ENCODE measurements around the gene UBN1. TPM values are rescaled to one million over a fixed set of nuclear protein-coding genes. Genes with fewer than 3 reads are reported as not detected.

Gene UBN1
- total RNA-seq, 1 donor from 2014 or later = 36.6 TPM

GRCh38 chr16:4931381-4931780 is 84.1 kb downstream of the UBN1 start:
- Histone ChIP-seq H3K27ac (no peak overlapping the region), H3K9me3 (peaks cover 6% of the 10 kb centered on the region), H3K36me3 (no peaks in the 10 kb centered on the region), H3K27me3 (peaks cover under 1% of the 10 kb centered on the region), H3K4me1 (peaks cover 16% of the 10 kb centered on the region), H3K4me3 (no peak overlapping the region)
- no peak for DNase-seq
- intact Hi-C loops (cut with DNase I) = no loop called here
- ATAC-seq = no peak
- no peak for TF ChIP-seq CTCF (IDR thresholded peaks at IDR 0.05)

Other genes with a start within 250 kb of the UBN1 start
- 35.5 TPM for gene UBALD1, start 232.6 kb upstream of the UBN1 start, total RNA-seq
- 81.3 TPM for gene MGRN1, start 222.7 kb upstream of the UBN1 start, total RNA-seq
- 24.0 TPM for gene NUDT16L1, start 153.9 kb upstream of the UBN1 start, total RNA-seq
- 20.6 TPM for gene ANKS3, start 113.2 kb upstream of the UBN1 start, total RNA-seq
- gene DNAAF8, start 112.9 kb upstream of the UBN1 start, total RNA-seq = 0.58 TPM
- 15.7 TPM for gene ZNF500, start 80.3 kb upstream of the UBN1 start, total RNA-seq
- gene SEPTIN12, start 59.1 kb upstream of the UBN1 start, total RNA-seq = not detected
- 23.3 TPM for gene SMIM22, start 52.1 kb upstream of the UBN1 start, total RNA-seq
- gene ROGDI, start 44.8 kb upstream of the UBN1 start, total RNA-seq = 21.8 TPM
- gene GLYR1, start 193 bp upstream of the UBN1 start, total RNA-seq = 85.7 TPM
- gene PPL, start 89.7 kb downstream of the UBN1 start, total RNA-seq = 78.1 TPM
- gene SEC14L5, start 110.8 kb downstream of the UBN1 start, total RNA-seq = 0.52 TPM
- gene NAGPA, start 186.5 kb downstream of the UBN1 start, total RNA-seq = 16.7 TPM
- gene C16orf89, start 218.5 kb downstream of the UBN1 start, total RNA-seq = 201 TPM
- gene ALG1, start 224.4 kb downstream of the UBN1 start, total RNA-seq = 26.4 TPM